NOMO-1 treated with dmso at 0.1 percent for 144 hours (cell line): ENCODE results near the gene MLC1.

Source experiments
- DNase-seq: peaks from one replicate; lab custom pipeline; 2025; ENCODE audit not compliant: unreplicated experiment; lab: John Stamatoyannopoulos, UW

MLC1 gene

DNA sequence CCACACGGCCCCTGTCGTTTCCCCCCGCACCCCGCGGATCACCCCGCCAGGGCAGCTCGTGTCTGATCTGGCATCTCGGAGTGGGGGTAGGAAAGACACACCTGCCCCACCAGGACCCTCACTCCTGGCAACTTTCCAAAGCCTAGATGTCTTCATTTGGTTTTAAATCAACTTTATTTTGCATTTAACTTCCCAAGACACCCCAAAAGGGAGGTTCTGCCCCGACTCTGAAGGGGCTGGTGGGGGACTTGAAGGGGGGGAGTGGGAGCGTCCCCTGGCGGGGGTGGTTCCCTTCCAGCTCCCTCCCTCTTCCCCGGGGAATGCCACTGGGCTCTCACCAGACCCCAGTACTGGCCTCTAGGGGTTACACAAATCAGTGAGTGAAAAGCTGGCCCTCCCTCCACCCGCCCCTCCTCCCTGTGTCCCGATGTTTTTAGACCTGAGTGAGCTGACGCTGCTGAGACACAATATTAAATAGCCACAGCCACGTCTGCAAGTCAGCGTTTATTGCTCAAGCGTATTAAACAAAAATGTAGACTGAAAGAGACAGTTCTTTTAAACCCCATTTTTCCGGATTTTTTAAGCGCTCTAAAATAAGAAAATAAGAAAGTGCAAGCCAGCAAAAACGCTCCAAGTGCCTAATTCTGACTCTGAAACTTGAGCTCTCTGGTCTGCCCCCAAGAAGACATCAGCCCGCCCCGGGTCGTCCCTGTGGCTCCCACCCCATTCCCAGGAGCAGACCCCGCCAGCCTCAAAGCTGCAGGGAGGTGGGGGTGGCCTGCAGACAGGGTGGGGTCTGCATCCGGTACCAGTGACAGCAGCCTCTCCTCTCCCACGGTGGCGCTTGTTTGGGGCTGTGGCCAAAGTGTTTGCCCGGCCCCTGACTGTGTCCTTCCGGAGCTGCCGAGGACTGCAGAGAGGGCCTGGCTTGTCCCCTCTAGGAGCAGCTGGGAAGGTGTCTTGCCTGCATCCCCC lies 26.0 kb downstream of the MLC1 start:
- DNase-seq = no peak

DNA sequence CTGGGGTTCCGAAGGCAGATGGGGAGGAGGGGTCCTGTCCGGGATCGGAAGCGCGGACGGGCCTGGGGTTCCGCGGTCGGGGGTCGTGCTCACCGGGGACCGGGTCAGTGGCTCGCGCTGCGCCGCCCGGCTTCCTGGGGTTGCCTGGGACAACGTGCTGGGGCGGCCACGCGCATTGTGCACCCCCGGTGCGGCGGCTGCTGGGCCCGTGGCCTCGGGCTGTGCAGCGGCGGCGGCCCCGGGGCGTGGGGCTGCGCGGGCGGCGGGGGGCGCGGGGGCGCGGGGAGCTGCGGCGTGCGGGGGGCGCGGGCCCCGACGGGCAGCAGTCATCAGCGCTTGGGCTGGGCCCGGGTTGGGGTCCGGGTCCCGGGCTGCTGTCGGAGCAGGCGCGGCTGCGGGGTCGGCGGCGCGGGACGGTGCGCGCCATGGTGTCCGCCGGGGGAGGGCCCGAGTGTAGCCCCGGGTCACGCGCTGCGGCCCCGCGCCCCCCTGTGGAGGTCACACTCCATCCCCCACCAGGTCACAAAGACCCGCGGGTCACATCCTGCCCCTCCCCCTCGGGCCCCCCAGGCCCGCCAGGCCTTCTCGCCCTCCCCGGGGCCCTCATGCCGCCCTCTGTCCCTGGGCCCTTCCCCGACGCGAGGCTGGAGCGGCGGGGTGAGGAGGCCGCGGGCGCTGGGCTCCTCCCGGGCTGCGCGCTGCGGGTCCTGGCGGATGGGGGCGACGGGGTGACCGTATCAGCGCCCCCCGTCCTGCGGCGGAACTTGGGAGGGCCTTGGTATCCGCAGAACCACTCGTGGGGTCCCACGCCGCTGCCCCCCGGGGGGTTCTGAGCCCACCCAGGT lies 26.9 kb downstream of the MLC1 start, which contains the start of gene TTLL8:
Gene TTLL8 (minus strand): TSS at position 238 of the 845 bp plus-strand sequence.
- no peak for DNase-seq

DNA sequence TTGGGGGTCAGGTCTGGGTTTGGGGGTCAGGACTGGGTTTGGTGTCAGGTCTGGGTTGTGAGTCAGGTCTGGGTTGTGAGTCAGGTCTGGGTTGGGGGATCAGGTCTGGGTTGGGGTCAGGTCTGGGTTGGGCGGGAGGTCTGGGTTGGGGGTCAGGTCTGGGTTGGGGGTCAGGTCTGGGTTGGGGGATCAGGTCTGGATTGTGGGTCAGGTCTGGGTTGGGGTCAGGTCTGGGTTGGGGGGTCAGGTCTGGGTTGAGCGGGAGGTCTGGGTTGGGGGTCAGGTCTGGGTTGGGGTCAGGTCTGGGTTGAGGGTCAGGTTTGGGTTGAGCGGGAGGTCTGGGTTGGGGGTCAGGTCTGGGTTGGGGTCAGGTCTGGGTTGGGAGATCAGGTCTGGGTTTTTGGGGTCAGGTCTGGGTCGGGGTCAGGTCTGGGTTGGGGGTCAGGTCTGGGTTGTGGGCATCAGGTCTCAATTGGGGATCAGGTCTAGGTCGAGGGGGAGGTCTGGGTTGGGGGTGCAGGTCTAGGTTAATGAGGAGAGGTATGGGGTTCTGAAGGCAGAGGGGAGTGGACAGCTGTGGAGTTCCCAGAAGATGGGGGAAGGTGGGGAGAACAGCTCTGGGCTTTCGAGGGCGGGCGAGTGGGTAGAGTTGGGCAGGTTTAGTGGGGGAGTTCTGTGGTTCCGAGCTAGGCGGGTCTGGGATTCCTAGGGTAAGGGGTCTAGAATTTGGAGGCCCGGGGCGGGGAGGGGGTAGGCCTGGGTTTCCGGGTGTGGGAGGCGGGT lies 27.8 kb downstream of the MLC1 start:
- DNase-seq = no peak

- no peak for DNase-seq
These were observed 28.8 kb downstream of the MLC1 start for GRCh38 chr22:50056214-50056972.

- DNase-seq = no peak
These were observed 31.4 kb downstream of the MLC1 start for GRCh38 chr22:50053861-50054260.

- no peak for DNase-seq
These were observed 33.3 kb downstream of the MLC1 start for GRCh38 chr22:50051930-50052329.

DNA sequence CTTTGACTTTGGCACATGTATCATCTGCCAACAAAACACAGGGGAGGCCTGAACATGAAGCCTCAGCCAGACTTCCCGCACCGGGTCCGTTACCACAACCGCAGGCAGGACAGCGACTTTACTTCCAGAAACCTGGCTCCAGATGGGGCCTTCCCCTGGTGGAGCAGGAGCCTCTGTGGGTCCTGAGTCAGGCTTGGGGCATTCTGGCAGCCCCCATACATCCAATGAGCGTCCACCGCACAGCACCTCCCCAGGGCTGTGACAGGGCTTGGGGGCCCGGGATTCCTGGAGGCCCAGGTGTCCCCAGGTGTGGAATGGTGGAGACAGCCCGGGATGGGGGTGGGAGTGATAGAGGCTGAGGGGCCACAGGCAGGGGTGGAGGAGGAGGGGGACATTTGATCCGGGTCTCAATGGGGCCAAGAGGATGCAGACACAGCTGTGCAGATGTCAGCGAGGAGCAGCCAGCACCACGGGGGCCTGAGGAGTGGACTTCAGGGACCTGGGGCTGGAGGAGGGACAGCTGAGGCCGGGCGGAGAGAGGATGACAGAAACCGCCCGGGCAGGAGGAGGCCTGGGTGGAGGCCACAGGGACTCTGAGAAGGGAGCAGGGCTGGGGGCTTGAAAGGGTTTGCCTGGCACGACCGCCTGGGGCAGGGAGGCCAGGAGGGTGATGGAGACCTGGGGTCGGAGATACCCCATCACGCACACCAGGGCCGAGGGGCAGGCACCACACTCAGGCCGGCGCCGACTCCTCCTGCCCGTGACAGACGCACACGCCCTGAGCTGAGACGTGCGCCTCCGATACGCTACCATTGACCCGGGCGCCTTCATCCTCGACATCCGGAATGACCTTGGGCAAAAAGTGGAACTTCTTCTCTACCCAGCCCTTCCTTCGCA lies 35.7 kb downstream of the MLC1 start:
- DNase-seq = no peak

DNA sequence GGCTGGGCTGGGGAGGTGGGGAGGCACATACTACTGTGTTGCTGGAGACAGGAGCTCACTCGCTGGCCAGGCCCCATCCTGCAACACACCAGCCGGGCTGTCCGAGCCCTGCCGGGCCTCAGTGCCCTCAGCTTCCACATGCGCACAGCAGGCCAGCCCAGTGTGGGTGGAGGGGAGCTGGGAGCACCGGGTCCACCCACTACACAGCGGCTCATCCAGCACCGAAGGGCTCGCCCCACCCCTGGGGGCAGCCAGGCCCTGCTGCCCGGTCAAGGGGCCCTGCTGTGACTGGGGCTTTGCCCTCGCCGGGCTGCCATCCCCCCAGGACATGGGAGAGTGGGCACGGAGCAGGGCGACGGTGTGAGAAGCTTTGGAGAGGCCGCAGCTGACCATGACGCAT lies 36.4 kb downstream of the MLC1 start:
- DNase-seq = no peak

- no peak for DNase-seq
These were observed 37.0 kb downstream of the MLC1 start for GRCh38 chr22:50048061-50048765.

GRCh38 chr22:50047346-50047745 lies 37.9 kb downstream of the MLC1 start:
- DNase-seq = no peak

GRCh38 chr22:50046481-50047245 lies 38.6 kb downstream of the MLC1 start:
- DNase-seq = no peak

DNA sequence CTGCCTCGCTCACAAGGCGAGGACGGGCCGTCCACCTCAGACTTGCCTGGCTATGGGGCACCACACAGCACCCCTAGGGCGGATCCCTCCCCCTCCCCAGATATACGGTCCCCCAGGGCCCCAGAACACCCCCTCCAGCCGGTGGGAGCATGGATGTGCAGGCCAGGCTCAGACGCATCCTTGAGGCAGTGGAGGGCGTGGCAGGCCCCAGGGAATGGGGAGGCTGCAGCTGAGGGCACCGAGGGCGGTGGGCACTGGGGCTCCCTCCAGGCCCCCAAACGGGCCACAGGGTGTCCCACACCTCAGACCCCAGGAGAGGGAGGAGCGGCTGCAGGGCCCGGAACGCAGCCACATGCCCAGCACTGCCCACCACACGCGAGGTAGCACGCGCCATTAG lies 39.2 kb downstream of the MLC1 start:
- DNase-seq = no peak

DNA sequence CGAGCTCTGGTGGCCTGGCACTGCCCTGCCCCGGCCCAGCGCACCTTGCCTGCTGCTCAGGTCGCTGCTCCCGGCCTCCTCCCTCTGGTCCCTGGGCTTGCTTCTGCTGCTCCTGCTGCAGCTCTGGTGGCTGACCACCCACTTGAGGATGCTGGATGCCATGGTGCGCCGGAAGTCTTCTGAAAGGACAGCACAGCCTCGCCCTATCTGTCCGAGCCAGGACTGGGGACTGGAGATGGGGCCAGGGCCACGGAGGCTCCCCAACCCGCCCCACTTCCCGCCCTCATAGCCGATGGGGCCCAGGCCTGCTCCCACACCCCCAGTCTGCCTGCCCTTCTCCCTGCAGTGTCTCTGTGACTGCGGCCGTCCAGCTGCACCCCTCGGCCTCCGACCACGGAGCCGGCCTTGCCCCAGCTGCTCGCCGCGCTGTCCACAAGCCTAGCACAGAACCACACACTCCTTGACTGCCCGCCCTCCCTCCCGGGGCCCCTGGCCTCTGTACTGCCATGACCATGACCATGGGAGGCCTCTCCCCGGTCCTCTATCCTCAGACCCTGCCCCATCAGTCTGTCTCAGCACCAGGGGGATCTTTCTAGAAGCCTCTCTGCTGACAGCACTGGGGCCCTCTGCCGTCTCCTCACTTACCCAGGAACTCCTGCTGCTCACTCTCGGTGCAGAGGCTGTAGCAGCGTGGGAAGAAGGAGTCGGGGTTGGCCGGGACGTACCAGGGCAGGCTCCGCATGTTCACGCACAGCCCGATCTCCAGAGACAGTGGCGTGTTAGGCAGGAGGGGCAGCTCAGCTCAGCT lies 39.8 kb downstream of the MLC1 start:
- DNase-seq = no peak

DNA sequence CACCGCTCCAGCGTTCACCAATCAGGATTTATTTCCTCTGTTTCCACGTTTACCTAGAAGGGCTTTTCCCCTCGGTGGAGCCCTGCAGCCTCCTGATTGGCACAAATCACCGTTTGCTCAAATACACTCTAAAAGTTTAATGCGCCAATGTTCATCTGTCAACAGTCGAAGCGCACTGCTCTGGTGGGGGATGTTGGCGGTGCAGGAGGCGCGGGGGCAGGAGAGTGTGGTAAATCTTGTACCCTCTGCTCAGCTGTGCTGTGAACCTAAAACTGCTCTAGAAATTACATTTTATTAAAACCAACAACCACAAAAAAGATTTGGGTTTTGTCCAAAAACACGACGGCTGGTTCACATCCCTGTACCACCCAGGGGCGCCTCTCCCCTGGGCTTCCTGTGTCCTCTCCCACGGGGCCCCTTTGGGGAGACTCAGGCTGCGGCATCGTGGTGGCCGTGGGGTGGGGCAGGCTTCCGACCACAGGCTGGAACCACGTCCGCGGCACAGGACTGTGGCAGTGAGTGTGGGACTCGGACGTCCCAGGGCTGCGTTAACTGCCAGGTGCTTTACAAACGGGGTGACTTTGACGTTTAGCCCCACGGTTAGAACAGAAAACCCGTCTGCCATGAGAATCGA lies 40.6 kb downstream of the MLC1 start:
- DNase-seq = no peak

GRCh38 chr22:50041361-50042065 lies 43.7 kb downstream of the MLC1 start:
- DNase-seq = no peak

DNA sequence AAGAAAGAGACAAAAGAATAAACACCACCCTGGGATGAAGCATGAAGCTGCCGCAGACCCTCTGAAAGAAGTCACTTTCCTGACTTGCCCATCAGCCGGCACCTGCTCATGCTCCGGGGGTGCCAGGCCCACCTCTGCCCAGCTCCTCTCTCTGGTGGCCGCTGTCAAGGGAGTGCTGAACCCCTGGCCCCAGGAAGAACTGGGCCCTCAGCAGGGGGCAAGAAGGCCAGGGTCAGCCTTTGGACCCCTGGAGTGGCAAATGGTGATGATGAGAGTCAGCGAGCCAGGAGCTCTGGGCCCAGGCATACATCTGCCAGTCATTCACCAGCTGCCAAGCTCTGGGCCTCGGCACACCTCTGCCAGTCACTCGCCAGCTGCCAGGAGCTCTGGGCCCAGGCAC lies 44.5 kb downstream of the MLC1 start:
- no peak for DNase-seq
